ENCODE data around the gene PAPPA2.

PAPPA2 gene

GRCh38 chr1:176775996-176776395 lies 313.0 kb downstream of the PAPPA2 start:
- DNase-seq (ENCODE audit: extremely low read depth, low read depth), result no peak
- TF ChIP-seq CTCF (IDR thresholded peaks at IDR 0.05; ENCODE audit: low read depth, low read length, missing control alignments), result no peak

GRCh38 chr1:176778056-176778455 lies 315.1 kb downstream of the PAPPA2 start:
- DNase-seq (ENCODE audit: extremely low read depth, low read depth), result no peak
- no peak for TF ChIP-seq CTCF (IDR thresholded peaks at IDR 0.05; ENCODE audit: low read depth, low read length, missing control alignments)
- no peak overlapping the region for H3K4me3 ChIP-seq (replicated peaks; ENCODE audit: low read depth, low read length)

More at GRCh38 chr1:176775996-176776395, 313.0 kb downstream of the PAPPA2 start:
- no peak overlapping the region for H3K4me3 ChIP-seq (replicated peaks; ENCODE audit: low read depth, low read length)

DNA sequence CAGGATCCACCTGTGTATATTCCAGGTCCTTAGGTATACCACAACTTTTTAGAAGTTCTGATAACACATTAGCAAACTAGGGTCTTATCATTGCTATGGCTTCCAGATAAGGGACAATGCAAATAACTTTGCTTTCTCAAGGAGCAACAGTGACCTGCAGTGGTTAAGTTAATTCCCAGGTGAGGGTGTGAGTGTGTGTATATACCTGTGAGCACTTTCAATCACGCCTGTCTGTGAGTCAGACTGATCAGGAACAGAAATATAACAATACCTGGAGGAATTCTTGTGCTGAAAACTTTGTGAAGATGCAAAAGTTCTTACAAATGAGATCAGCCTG lies 317.0 kb downstream of the PAPPA2 start:
- TF ChIP-seq CTCF (IDR thresholded peaks at IDR 0.05; ENCODE audit: low read depth, low read length, missing control alignments), result no peak
- no peak overlapping the region for H3K4me3 ChIP-seq (replicated peaks; ENCODE audit: low read depth, low read length)
- no peak for DNase-seq (ENCODE audit: extremely low read depth, low read depth)

GRCh38 chr1:176783309-176783708 lies 320.3 kb downstream of the PAPPA2 start:
- H3K4me3 ChIP-seq (replicated peaks; ENCODE audit: low read depth, low read length), result no peak overlapping the region
- DNase-seq (ENCODE audit: extremely low read depth, low read depth), result no peak
- TF ChIP-seq CTCF (IDR thresholded peaks at IDR 0.05; ENCODE audit: low read depth, low read length, missing control alignments), result no peak

- DNase-seq (ENCODE audit: extremely low read depth, low read depth), result no peak
- TF ChIP-seq CTCF (IDR thresholded peaks at IDR 0.05; ENCODE audit: low read depth, low read length, missing control alignments), result no peak
- no peak overlapping the region for H3K4me3 ChIP-seq (replicated peaks; ENCODE audit: low read depth, low read length)
These were observed 322.1 kb downstream of the PAPPA2 start for GRCh38 chr1:176785056-176785455.

DNA sequence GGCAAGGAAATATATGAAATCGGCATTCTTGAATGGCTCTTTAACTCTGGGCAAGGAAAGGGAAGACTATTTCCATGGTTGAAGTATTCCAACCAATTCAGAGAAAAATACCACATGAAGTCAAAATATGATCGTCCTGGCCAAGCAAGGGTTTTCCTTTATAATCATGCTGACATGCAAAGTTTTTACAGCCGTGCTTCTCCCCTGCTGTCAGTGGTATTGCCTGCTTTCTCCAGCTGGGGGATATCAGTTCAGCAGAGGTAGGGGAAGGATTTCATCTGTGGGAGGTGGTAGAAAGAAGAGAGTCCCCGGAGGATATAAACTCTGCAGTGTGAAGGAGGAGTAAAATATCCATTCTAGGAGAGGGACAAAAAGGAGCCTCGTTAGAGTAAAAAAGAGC lies 322.8 kb downstream of the PAPPA2 start:
- TF ChIP-seq CTCF (IDR thresholded peaks at IDR 0.05; ENCODE audit: low read depth, low read length, missing control alignments), result no peak
- no peak for DNase-seq (ENCODE audit: extremely low read depth, low read depth)
- no peak overlapping the region for H3K4me3 ChIP-seq (replicated peaks; ENCODE audit: low read depth, low read length)

DNA sequence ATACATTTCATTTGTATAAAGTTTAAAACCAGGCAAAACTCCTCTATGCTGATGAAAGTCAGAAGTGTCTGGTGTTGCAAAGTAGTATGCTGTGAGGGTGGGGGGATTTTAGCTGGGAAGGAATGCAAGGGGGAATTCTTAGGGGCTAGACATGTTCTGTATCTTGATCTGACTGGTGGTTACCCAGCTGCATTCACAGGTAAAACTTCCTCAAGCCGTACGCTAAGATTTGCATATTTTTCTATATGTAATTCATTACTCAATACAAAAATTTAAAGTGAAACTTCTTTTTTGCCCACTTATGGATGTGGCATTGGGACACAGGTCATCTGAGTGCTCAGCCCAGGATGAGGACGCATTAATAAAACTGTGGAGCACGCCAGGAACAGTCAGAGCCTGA lies 323.3 kb downstream of the PAPPA2 start:
- no peak for DNase-seq (ENCODE audit: extremely low read depth, low read depth)
- no peak for TF ChIP-seq CTCF (IDR thresholded peaks at IDR 0.05; ENCODE audit: low read depth, low read length, missing control alignments)
- no peak overlapping the region for H3K4me3 ChIP-seq (replicated peaks; ENCODE audit: low read depth, low read length)

Data from HFF-Myc (cell line).